LNCaP clone FGC (cell line): Measurements from ENCODE around the gene IRF2.

Experiments
- DNase-seq: peaks from one replicate; pipeline ENCODE4 v3.0.0-alpha.2; 2011; ENCODE audit warnings: low read depth
- H3K4me3 ChIP-seq: 2 replicates; pipeline ENCODE4 v1.5.1; 2011; ENCODE audit warnings: mild to moderate bottlenecking, low read depth, low read length, control low read depth
- CTCF ChIP-seq: IDR thresholded peaks from 2 replicates; pipeline ENCODE4 v1.5.1; 2012; ENCODE audit warnings: mild to moderate bottlenecking; ENCODE audit not compliant: control insufficient read depth, insufficient read depth; ENCODE audit errors: extremely low read depth

The IRF2 gene

GRCh38 chr4:184506527-184507121 is 32.3 kb upstream of the IRF2 start:
- TF ChIP-seq CTCF = no peak
- DNase-seq = no peak
- no peak overlapping the region for H3K4me3 ChIP-seq

- DNase-seq = no peak
- no peak overlapping the region for H3K4me3 ChIP-seq
- TF ChIP-seq CTCF = no peak
Observed at GRCh38 chr4:184504385-184504784, 30.0 kb upstream of the IRF2 start.

- no peak overlapping the region for H3K4me3 ChIP-seq
- DNase-seq = no peak
- no peak for TF ChIP-seq CTCF
Observed at GRCh38 chr4:184503869-184504300, 29.5 kb upstream of the IRF2 start.

- DNase-seq = no peak
- H3K4me3 ChIP-seq = no peak overlapping the region
- TF ChIP-seq CTCF = no peak
Observed at GRCh38 chr4:184500748-184501589, 26.6 kb upstream of the IRF2 start.

- no peak for DNase-seq
- H3K4me3 ChIP-seq = no peak overlapping the region
- no peak for TF ChIP-seq CTCF
Observed at GRCh38 chr4:184499996-184500395, 25.6 kb upstream of the IRF2 start.

- DNase-seq = no peak
- TF ChIP-seq CTCF = no peak
- no peak overlapping the region for H3K4me3 ChIP-seq
Observed at GRCh38 chr4:184498598-184498997, 24.2 kb upstream of the IRF2 start.
